Prostate gland (tissue), 2 donors: ENCODE measurements around the gene CFAP97D2.

Experiments used
- CTCF ChIP-seq, 4 experiments: fragments of 200-600 bp in 2 of 4; fragments of 450-650 bp in 2 of 4; sonication (generic) in 2 of 4; IDR thresholded peaks; 1 replicate in 3 of 4; 2 replicates in 1 of 4; pipeline ENCODE4 v1.5.1; 2016 to 2019; ENCODE audit warnings: antibody characterized with exemption in 4 of 4, mild to moderate bottlenecking in 2 of 4, moderate library complexity in 2 of 4
- POLR2A ChIP-seq: fragments of 450-650 bp; IDR thresholded peaks from one replicate; pipeline ENCODE4 v1.6.1; 2016; ENCODE audit warnings: antibody characterized with exemption, mild to moderate bottlenecking

- TF ChIP-seq CTCF (IDR thresholded peaks at IDR 0.05) (no peak), POLR2A (no peak)
These were observed 33.3 kb upstream of the CFAP97D2 start for GRCh38 chr13:114145722-114146121.
